Mesenchymal stem cell (in vitro differentiated cells and primary cell): ENCODE results near the gene VWA5B1.

Source experiments
- DNase-seq: peaks from one replicate; pipeline ENCODE4 v3.0.0-alpha.2; 2013
- H2AFZ ChIP-seq: one replicate; pipeline ENCODE4 v1.6.1; 2013; ENCODE audit warnings: low read depth, mild to moderate bottlenecking, control low read depth, inconsistent platforms, low read length, moderate library complexity
- H2AK5ac ChIP-seq: 2 replicates; pipeline ENCODE4 v1.6.1; 2013; ENCODE audit warnings: low read length, moderate library complexity, mild to moderate bottlenecking, inconsistent platforms; ENCODE audit not compliant: severe bottlenecking
- H2BK120ac ChIP-seq: one replicate; pipeline ENCODE4 v1.6.1; 2013; ENCODE audit warnings: low read depth, mild to moderate bottlenecking, inconsistent platforms, low read length, moderate library complexity
- H2BK12ac ChIP-seq, 2 experiments: one replicate each; pipeline ENCODE4 v1.6.1; 2013; ENCODE audit warnings: inconsistent platforms in 2 of 2, low read length in 2 of 2, mild to moderate bottlenecking in 2 of 2, moderate library complexity in 2 of 2, control low read depth in 1 of 2
- H2BK15ac ChIP-seq: one replicate; pipeline ENCODE4 v1.6.1; 2013; ENCODE audit warnings: mild to moderate bottlenecking, low read depth, inconsistent platforms; ENCODE audit not compliant: poor library complexity, severe bottlenecking
- H2BK5ac ChIP-seq: 2 replicates; pipeline ENCODE4 v1.6.1; 2013; ENCODE audit warnings: low read depth, mild to moderate bottlenecking, low read length, control low read depth, inconsistent platforms; ENCODE audit not compliant: poor library complexity, severe bottlenecking
- H3K14ac ChIP-seq, 2 experiments: one replicate each; pipeline ENCODE4 v1.6.1; 2013; ENCODE audit warnings: inconsistent platforms in 2 of 2, low read length in 2 of 2, control low read depth in 1 of 2, mild to moderate bottlenecking in 1 of 2, moderate library complexity in 1 of 2
- H3K18ac ChIP-seq, 2 experiments: one replicate each; pipeline ENCODE4 v1.6.1; 2013; ENCODE audit warnings: inconsistent platforms in 2 of 2, low read length in 2 of 2, control low read depth in 1 of 2, low read depth in 1 of 2, mild to moderate bottlenecking in 1 of 2
- H3K23ac ChIP-seq, 2 experiments: one replicate each; pipeline ENCODE4 v1.6.1; 2013; ENCODE audit warnings: inconsistent platforms in 2 of 2, low read length in 2 of 2, mild to moderate bottlenecking in 2 of 2, moderate library complexity in 2 of 2, control low read depth in 1 of 2
- H3K27ac ChIP-seq: 2 replicates; pipeline ENCODE4 v1.5.1; 2013; ENCODE audit warnings: mild to moderate bottlenecking, moderate library complexity, low read length, control low read depth, inconsistent platforms; ENCODE audit not compliant: poor library complexity, severe bottlenecking
- H3K27me3 ChIP-seq, 2 experiments: 2 replicates each; pipeline versions ENCODE4 v1.6.1 to v1.7.0; 2013; ENCODE audit warnings: low read length in 2 of 2, mild to moderate bottlenecking in 2 of 2, moderate library complexity in 2 of 2, control low read depth in 1 of 2, inconsistent platforms in 1 of 2; ENCODE audit not compliant: control insufficient read depth in 1 of 2, insufficient read depth in 1 of 2
- H3K36me3 ChIP-seq, 2 experiments: 2 replicates each; pipeline versions ENCODE4 v1.6.1 to v1.7.0; 2013; ENCODE audit warnings: low read length in 2 of 2, control low read depth in 1 of 2, inconsistent platforms in 1 of 2, low read depth in 1 of 2, mild to moderate bottlenecking in 1 of 2; ENCODE audit not compliant: insufficient read depth in 2 of 2, control insufficient read depth in 1 of 2
- H3K4ac ChIP-seq, 2 experiments: one replicate each; pipeline ENCODE4 v1.6.1; 2013; ENCODE audit warnings: inconsistent platforms in 2 of 2, low read length in 2 of 2, mild to moderate bottlenecking in 2 of 2, moderate library complexity in 2 of 2, control low read depth in 1 of 2, low read depth in 1 of 2
- H3K4me1 ChIP-seq: 2 replicates; pipeline ENCODE4 v1.6.1; 2013; ENCODE audit warnings: low read depth, low read length, control low read depth; ENCODE audit not compliant: control insufficient read depth, insufficient read depth
- H3K4me2 ChIP-seq: 2 replicates; pipeline ENCODE4 v1.6.1; 2013; ENCODE audit warnings: low read length, mild to moderate bottlenecking, inconsistent platforms; ENCODE audit not compliant: poor library complexity, severe bottlenecking
- H3K4me3 ChIP-seq, 2 experiments: 2 replicates each; pipeline versions ENCODE4 v1.5.1 to v1.7.0; 2013; ENCODE audit warnings: low read length in 2 of 2, mild to moderate bottlenecking in 2 of 2, control low read depth in 1 of 2, low read depth in 1 of 2; ENCODE audit not compliant: insufficient read depth in 1 of 2
- H3K79me1 ChIP-seq: replicated peaks from 2 replicates; pipeline ENCODE4 v1.6.1; 2013; ENCODE audit warnings: mild to moderate bottlenecking, control low read depth, low read length, inconsistent platforms; ENCODE audit not compliant: poor library complexity, severe bottlenecking
- H3K9ac ChIP-seq: 2 replicates; pipeline ENCODE4 v1.7.0; 2013; ENCODE audit warnings: mild to moderate bottlenecking, low read length, moderate library complexity
- H3K9me3 ChIP-seq: 2 replicates; pipeline ENCODE4 v1.7.0; 2013; ENCODE audit warnings: mild to moderate bottlenecking, low read length; ENCODE audit not compliant: control insufficient read depth
- H4K8ac ChIP-seq: one replicate; pipeline ENCODE4 v1.6.1; 2013; ENCODE audit warnings: inconsistent platforms, mild to moderate bottlenecking, low read length, moderate library complexity
- H4K91ac ChIP-seq: one replicate; pipeline ENCODE4 v1.6.1; 2013; ENCODE audit warnings: mild to moderate bottlenecking, low read length, inconsistent platforms
- WGBS: methylation state at CpG from one replicate; pipeline ENCODE4 v1.1.7; 2013; ENCODE audit warnings: mixed read lengths; 5-methylcytosine and 5-hydroxymethylcytosine counted together

VWA5B1 gene

GRCh38 chr1:20320704-20321103, 30.0 kb downstream of the VWA5B1 start:
- Histone ChIP-seq H2AK5ac (no peak overlapping the region), H2AFZ (no peak overlapping the region), H4K91ac (no peak overlapping the region), H2BK12ac (no peak overlapping the region), H2BK5ac (no peak overlapping the region), H3K4me2 (no peak overlapping the region), H4K8ac (no peak overlapping the region), H3K14ac (no peak overlapping the region), H3K23ac (no peak overlapping the region), H3K27me3 (peaks cover 34 to 66% of the 10 kb centered on the region in 2 experiments), H3K4ac (no peak overlapping the region), H3K27ac (no peak overlapping the region), H2BK120ac (no peak overlapping the region), H2BK15ac (no peak overlapping the region), H3K79me1 (no peaks in the 10 kb centered on the region), H3K4me1 (no peaks in the 10 kb centered on the region), H3K9ac (no peak overlapping the region), H3K4me3 (no peak overlapping the region), H3K9me3 (no peaks in the 10 kb centered on the region), H3K18ac (no peak overlapping the region), H3K36me3 (no peaks in the 10 kb centered on the region)
- WGBS: 86% methylated on average over 6 of the region's 6 CpGs
- DNase-seq: no peak

- Histone ChIP-seq H3K4me3 (no peak overlapping the region), H3K36me3 (no peaks in the 10 kb centered on the region), H2BK12ac (no peak overlapping the region), H4K8ac (no peak overlapping the region), H3K4me1 (no peaks in the 10 kb centered on the region), H3K4me2 (no peak overlapping the region), H3K27me3 (peaks cover 34 to 64% of the 10 kb centered on the region in 2 experiments), H2BK5ac (no peak overlapping the region), H3K9me3 (no peaks in the 10 kb centered on the region), H3K18ac (no peak overlapping the region), H2BK120ac (no peak overlapping the region), H3K27ac (no peak overlapping the region), H3K79me1 (no peaks in the 10 kb centered on the region), H4K91ac (no peak overlapping the region), H3K9ac (no peak overlapping the region), H3K14ac (no peak overlapping the region), H3K4ac (no peak overlapping the region), H2BK15ac (no peak overlapping the region), H2AK5ac (no peak overlapping the region), H3K23ac (no peak overlapping the region), H2AFZ (no peak overlapping the region)
- 82% methylated on average over 5 of the region's 5 CpGs for WGBS
- no peak for DNase-seq
These were observed 30.9 kb downstream of the VWA5B1 start for GRCh38 chr1:20321573-20321972.

GRCh38 chr1:20322081-20322824, 31.6 kb downstream of the VWA5B1 start:
- H4K91ac ChIP-seq: no peak overlapping the region
- no peak overlapping the region for H3K23ac ChIP-seq
- H3K9ac ChIP-seq: peak overlapping the region; percentile 22
- no peaks in the 10 kb centered on the region for H3K36me3 ChIP-seq
- no peak overlapping the region for H2BK5ac ChIP-seq
- peaks cover 37 to 70% of the 10 kb centered on the region in 2 experiments for H3K27me3 ChIP-seq
- WGBS: 63% methylated on average over 11 of the region's 11 CpGs
- no peaks in the 10 kb centered on the region for H3K9me3 ChIP-seq
- no peaks in the 10 kb centered on the region for H3K79me1 ChIP-seq
- no peak overlapping the region for H4K8ac ChIP-seq
- no peak for DNase-seq
- no peaks in the 10 kb centered on the region for H3K4me1 ChIP-seq
- no peak overlapping the region for H2BK15ac ChIP-seq
- no peak overlapping the region for H3K4me2 ChIP-seq
- H2AFZ ChIP-seq: no peak overlapping the region
- H3K4ac ChIP-seq: no peak overlapping the region
- peak overlapping the region in 1 of 2 experiments; percentile 26 for H3K4me3 ChIP-seq
- H3K14ac ChIP-seq: no peak overlapping the region
- H2BK12ac ChIP-seq: no peak overlapping the region
- no peak overlapping the region for H3K27ac ChIP-seq
- no peak overlapping the region for H3K18ac ChIP-seq
- no peak overlapping the region for H2BK120ac ChIP-seq
- H2AK5ac ChIP-seq: no peak overlapping the region

- Histone ChIP-seq H2BK120ac (no peak overlapping the region), H3K9me3 (no peaks in the 10 kb centered on the region), H2BK15ac (no peak overlapping the region), H2AFZ (no peak overlapping the region), H3K36me3 (no peaks in the 10 kb centered on the region), H3K27ac (no peak overlapping the region), H3K27me3 (peaks cover 45 to 71% of the 10 kb centered on the region in 2 experiments), H3K14ac (no peak overlapping the region), H2AK5ac (no peak overlapping the region), H3K4me2 (no peak overlapping the region), H3K9ac (no peak overlapping the region), H4K91ac (no peak overlapping the region), H3K18ac (no peak overlapping the region), H2BK5ac (no peak overlapping the region), H3K4ac (no peak overlapping the region), H3K23ac (no peak overlapping the region), H3K4me3 (no peak overlapping the region), H4K8ac (no peak overlapping the region), H2BK12ac (no peak overlapping the region), H3K79me1 (no peaks in the 10 kb centered on the region), H3K4me1 (no peaks in the 10 kb centered on the region)
- 88% methylated on average over 23 of the region's 23 CpGs for WGBS
- no peak for DNase-seq
These were observed 32.3 kb downstream of the VWA5B1 start for GRCh38 chr1:20322825-20323612.
